Measurements from ENCODE around the gene PLSCR1.
"Not testable (repeated sequence)": the region's sequence is repeated elsewhere in the genome, so short reads cannot be mapped to it uniquely, and the experiment has no call there.

Gene PLSCR1

GRCh38 chr3:146547235-146547835 is 2.9 kb upstream of the PLSCR1 start:
- no peak for DNase-seq

- no peak for DNase-seq
These were observed 2.1 kb upstream of the PLSCR1 start for GRCh38 chr3:146546366-146546965.

GRCh38 chr3:146544929-146545528 is 622 bp upstream of the PLSCR1 start:
- DNase-seq: no peak

GRCh38 chr3:146543461-146544001 is 876 bp downstream of the PLSCR1 start:
- DNase-seq: no peak

GRCh38 chr3:146542978-146543377 is 1.4 kb downstream of the PLSCR1 start:
- no peak for DNase-seq

- DNase-seq: no peak
These were observed 2.2 kb downstream of the PLSCR1 start for GRCh38 chr3:146542179-146542578.

GRCh38 chr3:146540978-146541377 is 3.4 kb downstream of the PLSCR1 start:
- DNase-seq: no peak

- DNase-seq: no peak
These were observed 4.2 kb downstream of the PLSCR1 start for GRCh38 chr3:146540236-146540635.

- DNase-seq: no peak
These were observed 5.1 kb downstream of the PLSCR1 start for GRCh38 chr3:146539315-146539714.

GRCh38 chr3:146537603-146538002 is 6.8 kb downstream of the PLSCR1 start:
- DNase-seq: no peak

- DNase-seq: no peak
These were observed 7.7 kb downstream of the PLSCR1 start for GRCh38 chr3:146536681-146537080.

GRCh38 chr3:146532406-146532805 is 12.0 kb downstream of the PLSCR1 start:
- DNase-seq: no peak

GRCh38 chr3:146530609-146531008 is 13.8 kb downstream of the PLSCR1 start:
- no peak for DNase-seq

- no peak for DNase-seq
These were observed 15.4 kb downstream of the PLSCR1 start for GRCh38 chr3:146529021-146529420.

- DNase-seq: no peak
These were observed 19.4 kb downstream of the PLSCR1 start for GRCh38 chr3:146524961-146525360.

GRCh38 chr3:146523531-146523930 is 20.9 kb downstream of the PLSCR1 start:
- DNase-seq: no peak

GRCh38 chr3:146522174-146523158 is 21.9 kb downstream of the PLSCR1 start:
- not testable (repeated sequence) for DNase-seq

GRCh38 chr3:146521394-146521793 is 23.0 kb downstream of the PLSCR1 start:
- no peak for DNase-seq

GRCh38 chr3:146519810-146520209 is 24.6 kb downstream of the PLSCR1 start:
- no peak for DNase-seq

- no peak for DNase-seq
These were observed 26.5 kb downstream of the PLSCR1 start for GRCh38 chr3:146517684-146518435.

GRCh38 chr3:146513386-146514051 is 30.9 kb downstream of the PLSCR1 start:
- no peak for DNase-seq

All from CD4-positive, alpha-beta T cell treated with Interleukin-6 for 4 hours (primary cell).